GM12874 (cell line): ENCODE measurements around the gene COL5A1.

Experiments
- CTCF ChIP-seq: IDR thresholded peaks from 2 replicates; pipeline ENCODE4 v1.5.1; 2011; ENCODE audit warnings: low read depth, mild to moderate bottlenecking, control low read depth, low read length, moderate library complexity; ENCODE audit not compliant: insufficient read depth

The COL5A1 gene

GRCh38 chr9:134619448-134619982 is 22.1 kb upstream of the COL5A1 start:
- TF ChIP-seq CTCF = no peak

GRCh38 chr9:134619983-134620661 is 21.5 kb upstream of the COL5A1 start:
- TF ChIP-seq CTCF = no peak

- TF ChIP-seq CTCF = no peak
These were observed 20.6 kb upstream of the COL5A1 start for GRCh38 chr9:134620751-134621557.

- TF ChIP-seq CTCF = no peak
These were observed 20.0 kb upstream of the COL5A1 start for GRCh38 chr9:134621558-134622110.

- no peak for TF ChIP-seq CTCF
These were observed 18.7 kb upstream of the COL5A1 start for GRCh38 chr9:134622896-134623257.

- TF ChIP-seq CTCF = no peak
These were observed 18.1 kb upstream of the COL5A1 start for GRCh38 chr9:134623258-134624066.
